ENCODE results near the gene RER1. TPM values are rescaled to one million over a fixed set of nuclear protein-coding genes. Genes with fewer than 3 reads are reported as not detected.

RER1 gene
- total RNA-seq, 1 experiment from 2014 or later, result 108 TPM

- Histone ChIP-seq H4K20me1 (ENCODE audit: insufficient read depth, low read depth, low read length) (peaks cover 26% of the 10 kb centered on the region), H3K4me3 (ENCODE audit: low read length) (no peak overlapping the region), H2AFZ (ENCODE audit: low read length) (no peak overlapping the region), H3K4me1 (ENCODE audit: low read length) (peaks cover 27% of the 10 kb centered on the region), H3K4me2 (ENCODE audit: low read depth, low read length, poor library complexity, severe bottlenecking) (peak overlapping the region; percentile 100), H3K9ac (ENCODE audit: low read length) (peak overlapping the region; percentile 98; the same call in 1 of the 2 replicates), H3K79me2 (ENCODE audit: low read length) (peaks cover 53% of the 10 kb centered on the region), H3K27ac (ENCODE audit: low read length) (no peak overlapping the region), H3K9me2 (replicated peaks; ENCODE audit: insufficient read depth, low read length) (no peaks in the 10 kb centered on the region), H3K36me3 (ENCODE audit: insufficient read depth, low read length) (peaks cover 15% of the 10 kb centered on the region), H3K9me3 (ENCODE audit: low read length) (no peaks in the 10 kb centered on the region), H3K27me3 (ENCODE audit: low read length) (no peaks in the 10 kb centered on the region)
- no peak for DNase-seq
Measured at GRCh38 chr1:2393471-2393877, 1.8 kb downstream of the RER1 start.

- Histone ChIP-seq H3K36me3 (ENCODE audit: insufficient read depth, low read length) (peaks cover 15% of the 10 kb centered on the region), H3K4me3 (ENCODE audit: low read length) (no peak overlapping the region), H3K27me3 (ENCODE audit: low read length) (no peaks in the 10 kb centered on the region), H3K9ac (ENCODE audit: low read length) (no peak overlapping the region), H4K20me1 (ENCODE audit: insufficient read depth, low read depth, low read length) (peaks cover 32% of the 10 kb centered on the region), H3K4me1 (ENCODE audit: low read length) (peaks cover 27% of the 10 kb centered on the region), H3K9me2 (replicated peaks; ENCODE audit: insufficient read depth, low read length) (no peaks in the 10 kb centered on the region), H3K9me3 (ENCODE audit: low read length) (no peaks in the 10 kb centered on the region), H3K4me2 (ENCODE audit: low read depth, low read length, poor library complexity, severe bottlenecking) (no peak overlapping the region), H3K79me2 (ENCODE audit: low read length) (peaks cover 53% of the 10 kb centered on the region), H3K27ac (ENCODE audit: low read length) (no peak overlapping the region), H2AFZ (ENCODE audit: low read length) (no peak overlapping the region)
- no peak for DNase-seq
Measured at GRCh38 chr1:2394220-2394619, 2.6 kb downstream of the RER1 start.

- H4K20me1 ChIP-seq (ENCODE audit: insufficient read depth, low read depth, low read length), result peaks cover 32% of the 10 kb centered on the region
- H3K79me2 ChIP-seq (ENCODE audit: low read length), result peaks cover 53% of the 10 kb centered on the region
- H3K4me3 ChIP-seq (ENCODE audit: low read length), result no peak overlapping the region
- H3K9me2 ChIP-seq (replicated peaks; ENCODE audit: insufficient read depth, low read length), result no peaks in the 10 kb centered on the region
- H3K4me1 ChIP-seq (ENCODE audit: low read length), result peaks cover 25% of the 10 kb centered on the region
- no peak for DNase-seq
- H3K27ac ChIP-seq (ENCODE audit: low read length), result no peak overlapping the region
- H3K36me3 ChIP-seq (ENCODE audit: insufficient read depth, low read length), result peaks cover 15% of the 10 kb centered on the region
- H2AFZ ChIP-seq (ENCODE audit: low read length), result no peak overlapping the region
- no peak overlapping the region for H3K4me2 ChIP-seq (ENCODE audit: low read depth, low read length, poor library complexity, severe bottlenecking)
- no peak overlapping the region for H3K9ac ChIP-seq (ENCODE audit: low read length)
- H3K9me3 ChIP-seq (ENCODE audit: low read length), result no peaks in the 10 kb centered on the region
- no peaks in the 10 kb centered on the region for H3K27me3 ChIP-seq (ENCODE audit: low read length)
Measured at GRCh38 chr1:2394761-2395160, 3.1 kb downstream of the RER1 start.

GRCh38 chr1:2395245-2395644 is 3.6 kb downstream of the RER1 start:
- Histone ChIP-seq H3K79me2 (ENCODE audit: low read length) (peaks cover 50% of the 10 kb centered on the region), H3K9me2 (replicated peaks; ENCODE audit: insufficient read depth, low read length) (no peaks in the 10 kb centered on the region), H3K36me3 (ENCODE audit: insufficient read depth, low read length) (peaks cover 15% of the 10 kb centered on the region), H3K9me3 (ENCODE audit: low read length) (no peaks in the 10 kb centered on the region), H3K4me3 (ENCODE audit: low read length) (no peak overlapping the region), H3K27ac (ENCODE audit: low read length) (no peak overlapping the region), H4K20me1 (ENCODE audit: insufficient read depth, low read depth, low read length) (peaks cover 32% of the 10 kb centered on the region), H2AFZ (ENCODE audit: low read length) (no peak overlapping the region), H3K9ac (ENCODE audit: low read length) (no peak overlapping the region), H3K4me1 (ENCODE audit: low read length) (peaks cover 21% of the 10 kb centered on the region), H3K4me2 (ENCODE audit: low read depth, low read length, poor library complexity, severe bottlenecking) (no peak overlapping the region), H3K27me3 (ENCODE audit: low read length) (no peaks in the 10 kb centered on the region)
- no peak for DNase-seq

- Histone ChIP-seq H2AFZ (ENCODE audit: low read length) (no peak overlapping the region), H3K27me3 (ENCODE audit: low read length) (no peaks in the 10 kb centered on the region), H3K4me3 (ENCODE audit: low read length) (no peak overlapping the region), H3K36me3 (ENCODE audit: insufficient read depth, low read length) (peaks cover 21% of the 10 kb centered on the region), H3K9ac (ENCODE audit: low read length) (no peak overlapping the region), H3K9me2 (replicated peaks; ENCODE audit: insufficient read depth, low read length) (no peaks in the 10 kb centered on the region), H3K4me1 (ENCODE audit: low read length) (peaks cover 16% of the 10 kb centered on the region), H3K9me3 (ENCODE audit: low read length) (no peaks in the 10 kb centered on the region), H3K27ac (ENCODE audit: low read length) (no peak overlapping the region), H3K79me2 (ENCODE audit: low read length) (peaks cover 41% of the 10 kb centered on the region), H4K20me1 (ENCODE audit: insufficient read depth, low read depth, low read length) (peaks cover 37% of the 10 kb centered on the region), H3K4me2 (ENCODE audit: low read depth, low read length, poor library complexity, severe bottlenecking) (no peak overlapping the region)
- no peak for DNase-seq
Measured at GRCh38 chr1:2396059-2396458, 4.4 kb downstream of the RER1 start.

DNA sequence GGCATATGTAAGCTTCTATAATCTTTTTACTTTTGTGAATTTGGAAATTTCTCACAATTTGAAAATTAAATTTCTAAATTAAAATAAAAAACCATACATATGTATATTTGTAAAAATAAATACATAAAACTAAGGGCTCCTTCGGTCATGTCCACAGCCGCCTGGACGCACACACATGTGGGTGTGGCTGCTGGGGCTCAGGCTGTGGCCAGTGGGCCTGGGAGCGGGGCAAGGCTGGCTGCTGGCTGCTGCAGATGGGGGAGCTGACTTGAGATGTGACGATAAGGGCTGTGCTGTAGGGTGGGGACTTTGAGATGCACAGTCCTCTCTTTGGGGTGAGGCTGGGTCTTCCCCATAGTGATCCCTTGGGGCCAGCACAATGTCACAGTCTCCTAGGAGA is 4.8 kb downstream of the RER1 start:
- Histone ChIP-seq H3K4me2 (ENCODE audit: low read depth, low read length, poor library complexity, severe bottlenecking) (no peak overlapping the region), H3K9me2 (replicated peaks; ENCODE audit: insufficient read depth, low read length) (no peaks in the 10 kb centered on the region), H3K27me3 (ENCODE audit: low read length) (no peaks in the 10 kb centered on the region), H3K4me1 (ENCODE audit: low read length) (peaks cover 16% of the 10 kb centered on the region), H3K9me3 (ENCODE audit: low read length) (no peaks in the 10 kb centered on the region), H3K4me3 (ENCODE audit: low read length) (no peak overlapping the region), H2AFZ (ENCODE audit: low read length) (no peak overlapping the region), H4K20me1 (ENCODE audit: insufficient read depth, low read depth, low read length) (peaks cover 37% of the 10 kb centered on the region), H3K79me2 (ENCODE audit: low read length) (peaks cover 40% of the 10 kb centered on the region), H3K9ac (ENCODE audit: low read length) (no peak overlapping the region), H3K27ac (ENCODE audit: low read length) (no peak overlapping the region), H3K36me3 (ENCODE audit: insufficient read depth, low read length) (peaks cover 21% of the 10 kb centered on the region)
- no peak for DNase-seq

DNA sequence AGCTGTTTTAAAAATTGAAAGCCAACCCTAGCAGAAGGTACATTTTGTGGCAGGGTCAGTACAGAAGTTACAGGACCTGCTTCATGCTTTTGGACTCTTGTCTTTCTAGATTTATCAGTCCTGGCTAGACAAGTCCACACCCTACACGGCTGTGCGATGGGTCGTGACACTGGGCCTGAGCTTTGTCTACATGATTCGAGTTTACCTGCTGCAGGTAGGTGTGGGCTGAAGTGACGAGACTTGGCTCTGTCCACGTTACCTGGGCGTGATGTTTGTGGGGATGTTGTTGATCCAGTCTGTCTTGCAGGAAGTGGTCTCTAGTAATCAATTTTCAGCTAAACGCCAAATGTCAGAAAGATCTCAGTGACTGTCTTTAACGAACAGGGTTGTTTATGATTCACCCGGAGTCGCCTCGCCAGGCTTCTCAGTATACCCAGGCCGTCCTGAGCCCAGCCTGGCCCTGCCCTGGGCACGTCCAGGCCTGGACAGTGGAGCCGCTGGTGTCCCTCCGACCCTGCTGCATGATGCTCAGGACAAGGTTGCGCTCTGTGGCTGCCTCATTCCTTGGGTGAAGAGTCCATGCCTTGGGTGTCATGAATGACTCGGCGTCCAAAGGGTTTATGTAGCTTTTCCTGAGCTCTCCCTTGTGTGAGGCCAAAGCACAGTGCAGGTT is 5.5 kb downstream of the RER1 start:
- Histone ChIP-seq H3K4me1 (ENCODE audit: low read length) (peaks cover 16% of the 10 kb centered on the region), H3K27me3 (ENCODE audit: low read length) (no peaks in the 10 kb centered on the region), H3K36me3 (ENCODE audit: insufficient read depth, low read length) (peaks cover 21% of the 10 kb centered on the region), H2AFZ (ENCODE audit: low read length) (no peak overlapping the region), H3K9me3 (ENCODE audit: low read length) (no peaks in the 10 kb centered on the region), H3K9me2 (replicated peaks; ENCODE audit: insufficient read depth, low read length) (no peaks in the 10 kb centered on the region), H3K79me2 (ENCODE audit: low read length) (peaks cover 38% of the 10 kb centered on the region), H3K4me2 (ENCODE audit: low read depth, low read length, poor library complexity, severe bottlenecking) (no peak overlapping the region), H3K4me3 (ENCODE audit: low read length) (no peak overlapping the region), H4K20me1 (ENCODE audit: insufficient read depth, low read depth, low read length) (peaks cover 36% of the 10 kb centered on the region), H3K9ac (ENCODE audit: low read length) (no peak overlapping the region), H3K27ac (ENCODE audit: low read length) (no peak overlapping the region)
- no peak for DNase-seq

- Histone ChIP-seq H3K27ac (ENCODE audit: low read length) (no peak overlapping the region), H3K9me2 (replicated peaks; ENCODE audit: insufficient read depth, low read length) (no peaks in the 10 kb centered on the region), H4K20me1 (ENCODE audit: insufficient read depth, low read depth, low read length) (peaks cover 23% of the 10 kb centered on the region; the same call in 1 of the 2 replicates), H3K4me1 (ENCODE audit: low read length) (no peaks in the 10 kb centered on the region), H3K79me2 (ENCODE audit: low read length) (peaks cover 21% of the 10 kb centered on the region), H3K36me3 (ENCODE audit: insufficient read depth, low read length) (peaks cover 24% of the 10 kb centered on the region), H3K9ac (ENCODE audit: low read length) (no peak overlapping the region), H3K4me2 (ENCODE audit: low read depth, low read length, poor library complexity, severe bottlenecking) (no peak overlapping the region), H3K27me3 (ENCODE audit: low read length) (no peaks in the 10 kb centered on the region), H2AFZ (ENCODE audit: low read length) (no peak overlapping the region), H3K4me3 (ENCODE audit: low read length) (no peak overlapping the region), H3K9me3 (ENCODE audit: low read length) (no peaks in the 10 kb centered on the region)
- no peak for DNase-seq
Measured at GRCh38 chr1:2398871-2399270, 7.2 kb downstream of the RER1 start.
